ENCODE measurements around the gene RAB43.
"Not testable (repeated sequence)": the region's sequence is repeated elsewhere in the genome, so short reads cannot be mapped to it uniquely, and the experiment has no call there.

- not testable (repeated sequence) for TF ChIP-seq POLR2A, EP300, CTCF (IDR thresholded peaks at IDR 0.05)
Measured at GRCh38 chr3:129087904-129088303, 33.7 kb downstream of the RAB43 start.
